GM12878 (cell line): ENCODE measurements around the gene NPAS3. TPM values are rescaled to one million over a fixed set of nuclear protein-coding genes. Genes with fewer than 3 reads are reported as not detected.

Experiments used
- ATAC-seq: fragments of 200-7000 bp; cut with Tn5 transposase; 3 replicates; pipeline ENCODE4 v1.9.1; 2020; ENCODE audit warnings: mild to moderate bottlenecking, moderate library complexity
- BruUV-seq: library from RNA; stranded (reverse); fragments of 400-500 nt; replicated peaks from 2 replicates; lab custom pipeline; 2021; lab: Mats Ljungman, UMichigan
- CTCF ChIA-PET: fragments of 300-600 bp; sonication (Branson Sonifier 250); formaldehyde crosslinking; extraction: SDS; loops from one replicate; lab custom pipeline; 2021; ENCODE audit warnings: inconsistent platforms; lab: Yijun Ruan, JAX
- POLR2A ChIA-PET: fragments of 350-600 bp; formaldehyde crosslinking; extraction: SDS; loops from one replicate; lab custom pipeline; 2021; ENCODE audit warnings: inconsistent platforms; lab: Charles Lee
- RAD21 ChIA-PET: fragments of 300-600 bp; sonication (Branson Sonifier 250); formaldehyde crosslinking; loops from one replicate; lab custom pipeline; 2023; ENCODE audit warnings: antibody characterized with exemption; ENCODE audit not compliant: unreplicated experiment; lab: Charles Lee
- SMC1A ChIA-PET: fragments of 300-600 bp; sonication (Branson Sonifier 250); formaldehyde crosslinking; loops from one replicate; lab custom pipeline; 2023; ENCODE audit not compliant: unreplicated experiment, uncharacterized antibody; lab: Charles Lee
- DNase-seq: peaks from one replicate; pipeline ENCODE4 v3.0.0-alpha.2; 2011; ENCODE audit warnings: low read depth, low spot score
- FAIRE-seq: peaks from 3 replicates; lab custom pipeline; 2011; peaks lifted over from hg19 to GRCh38; lab: Jason Lieb, UNC
- H2AFZ ChIP-seq: 2 replicates; pipeline ENCODE4 v1.6.0; 2011; ENCODE audit warnings: low read depth, low read length, control low read depth; ENCODE audit not compliant: control insufficient read depth
- H3K27ac ChIP-seq: 2 replicates; pipeline ENCODE4 v1.5.1; 2011; ENCODE audit warnings: control low read depth; ENCODE audit not compliant: control insufficient read depth, insufficient read depth
- H3K27me3 ChIP-seq, 2 experiments: replicated peaks in 1 of 2; 2 replicates each; pipeline versions ENCODE4 v1.6.0 to v1.6.1; 2011; ENCODE audit warnings: low read length in 1 of 2; ENCODE audit not compliant: control insufficient read depth in 2 of 2, insufficient read depth in 2 of 2
- H3K36me3 ChIP-seq, 2 experiments: 2 replicates each; pipeline ENCODE4 v1.5.1; 2011; ENCODE audit warnings: low read length in 1 of 2; ENCODE audit not compliant: control insufficient read depth in 2 of 2, insufficient read depth in 2 of 2
- H3K4me1 ChIP-seq: 2 replicates; pipeline ENCODE4 v1.6.1; 2011; ENCODE audit warnings: mild to moderate bottlenecking, low read length, moderate library complexity, mixed read lengths; ENCODE audit not compliant: control insufficient read depth, insufficient read depth
- H3K4me2 ChIP-seq: 2 replicates; pipeline ENCODE4 v1.6.0; 2011; ENCODE audit warnings: control low read depth; ENCODE audit not compliant: control insufficient read depth, insufficient read depth
- H3K4me3 ChIP-seq: fragments of 200-600 bp; sonication (generic); 2 replicates; pipeline ENCODE4 v1.5.1; 2016
- H3K79me2 ChIP-seq: 2 replicates; pipeline ENCODE4 v1.6.0; 2011; ENCODE audit warnings: low read length; ENCODE audit not compliant: control insufficient read depth, insufficient read depth
- H3K9ac ChIP-seq: 2 replicates; pipeline ENCODE4 v1.8.0; 2011; ENCODE audit warnings: low read length, control low read depth, mixed read lengths; ENCODE audit not compliant: control insufficient read depth, insufficient read depth
- H3K9me3 ChIP-seq: replicated peaks from 3 replicates; pipeline ENCODE4 v1.5.1; 2011; ENCODE audit warnings: mild to moderate bottlenecking, low read length; ENCODE audit not compliant: control insufficient read depth, insufficient read depth
- H4K20me1 ChIP-seq: 2 replicates; pipeline ENCODE4 v1.6.0; 2011; ENCODE audit not compliant: control insufficient read depth, insufficient read depth
- NRF1 ChIP-seq: conservative IDR thresholded peaks from 2 replicates; pipeline ENCODE4 v1.6.1; 2011; ENCODE audit warnings: mild to moderate bottlenecking, low read depth, low read length, improper control_type of control experiment
- SREBF1 ChIP-seq: IDR thresholded peaks from 2 replicates; pipeline ENCODE4 v1.6.1; 2012; ENCODE audit warnings: mild to moderate bottlenecking, low read length
- WGBS: methylation state at CpG from one replicate; pipeline ENCODE4 v1.1.6; 2016; ENCODE audit warnings: low lambda C conversion rate; ENCODE audit not compliant: insufficient replicate concordance, insufficient coverage; ENCODE audit errors: missing lambda C conversion rate; 5-methylcytosine and 5-hydroxymethylcytosine counted together
- in situ Hi-C: fragments of 300-500 bp; cut with MboI; formaldehyde crosslinking; loops from 9 replicates; pipeline ENCODE4 v1.14.3; 2018; ENCODE audit warnings: mixed read lengths
- intact Hi-C: fragments of 100-400 bp; cut with micrococcal nuclease; formaldehyde crosslinking; loops from one replicate; pipeline ENCODE4 v1.14.2; 2022; ENCODE audit not compliant: unreplicated experiment
- polyA plus RNA-seq, 11 experiments: library from polyadenylated mRNA; depleted of rRNA in 4 of 11; unstranded in 6 of 11; stranded (reverse) in 5 of 11; fragments of >200 nt; fragmentation: Nextera tagmentation in 4 of 11; fragmentation: Illumina TruSeq in 1 of 11; extraction: Ambion mirVana in 4 of 11; extraction: Trizol in 1 of 11; gene quantifications; 1 replicate in 1 of 11; 2 replicates in 10 of 11; pipeline versions ENCODE4 v1.2.1 to v1.2.3, GENCODE V29; 2011 to 2016; ENCODE audit warnings: inconsistent platforms in 2 of 11, missing spikeins in 2 of 11, low read depth in 1 of 11
- total RNA-seq, 4 experiments: library from RNA; depleted of rRNA in 3 of 4; stranded (reverse); fragments of >200 nt in 3 of 4; fragmentation: Illumina TruSeq in 1 of 4; extraction: Trizol in 1 of 4; gene quantifications; 2 replicates each; pipeline versions ENCODE4 v1.2.1 to v1.2.3, GENCODE V29; 2013 to 2021
- TF ChIP-seq, protein P1 (sequence below): fragments of 150-350 bp; IDR thresholded peaks from 2 replicates; pipeline ENCODE4 v1.6.1; 2016; ENCODE audit warnings: low read depth, low read length
- TF ChIP-seq, protein P2 (sequence below): fragments of 450-650 bp; IDR thresholded peaks from 2 replicates; pipeline ENCODE4 v1.6.1; 2017; ENCODE audit warnings: mild to moderate bottlenecking, moderate library complexity

The NPAS3 gene
- total and polyA plus RNA-seq, 10 of the 15 experiments (the other 5 are each of a cell fraction or from before 2014, with no cell fraction given), result under 0.01 to 2.7 (median 0.03) TPM; not detected in 6

DNA sequence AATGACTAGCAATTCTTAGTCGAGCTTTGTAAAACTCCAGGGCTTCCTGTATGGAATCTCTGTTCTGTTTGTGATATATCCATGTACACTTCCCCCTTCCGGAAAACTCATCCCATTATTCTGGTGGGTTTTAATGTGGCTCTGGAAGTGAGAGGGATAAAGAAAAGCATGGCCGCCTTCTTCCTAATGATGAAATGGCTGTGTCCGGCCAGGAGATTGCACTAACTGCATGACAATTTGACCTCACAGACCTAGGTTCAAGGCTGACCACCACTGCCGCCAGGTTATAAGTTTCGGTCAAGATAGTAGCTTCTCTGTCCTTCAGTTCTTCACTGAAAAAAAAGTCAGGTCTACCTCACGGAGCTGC lies 41.0 kb upstream of the NPAS3 start:
- no peaks in the 10 kb centered on the region for H3K4me1 ChIP-seq
- TF ChIP-seq NRF1, result no peak
- TF ChIP-seq, protein P1, sequence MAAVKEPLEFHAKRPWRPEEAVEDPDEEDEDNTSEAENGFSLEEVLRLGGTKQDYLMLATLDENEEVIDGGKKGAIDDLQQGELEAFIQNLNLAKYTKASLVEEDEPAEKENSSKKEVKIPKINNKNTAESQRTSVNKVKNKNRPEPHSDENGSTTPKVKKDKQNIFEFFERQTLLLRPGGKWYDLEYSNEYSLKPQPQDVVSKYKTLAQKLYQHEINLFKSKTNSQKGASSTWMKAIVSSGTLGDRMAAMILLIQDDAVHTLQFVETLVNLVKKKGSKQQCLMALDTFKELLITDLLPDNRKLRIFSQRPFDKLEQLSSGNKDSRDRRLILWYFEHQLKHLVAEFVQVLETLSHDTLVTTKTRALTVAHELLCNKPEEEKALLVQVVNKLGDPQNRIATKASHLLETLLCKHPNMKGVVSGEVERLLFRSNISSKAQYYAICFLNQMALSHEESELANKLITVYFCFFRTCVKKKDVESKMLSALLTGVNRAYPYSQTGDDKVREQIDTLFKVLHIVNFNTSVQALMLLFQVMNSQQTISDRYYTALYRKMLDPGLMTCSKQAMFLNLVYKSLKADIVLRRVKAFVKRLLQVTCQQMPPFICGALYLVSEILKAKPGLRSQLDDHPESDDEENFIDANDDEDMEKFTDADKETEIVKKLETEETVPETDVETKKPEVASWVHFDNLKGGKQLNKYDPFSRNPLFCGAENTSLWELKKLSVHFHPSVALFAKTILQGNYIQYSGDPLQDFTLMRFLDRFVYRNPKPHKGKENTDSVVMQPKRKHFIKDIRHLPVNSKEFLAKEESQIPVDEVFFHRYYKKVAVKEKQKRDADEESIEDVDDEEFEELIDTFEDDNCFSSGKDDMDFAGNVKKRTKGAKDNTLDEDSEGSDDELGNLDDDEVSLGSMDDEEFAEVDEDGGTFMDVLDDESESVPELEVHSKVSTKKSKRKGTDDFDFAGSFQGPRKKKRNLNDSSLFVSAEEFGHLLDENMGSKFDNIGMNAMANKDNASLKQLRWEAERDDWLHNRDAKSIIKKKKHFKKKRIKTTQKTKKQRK, result no peak
- TF ChIP-seq SREBF1, result no peak
- TF ChIP-seq, protein P2, sequence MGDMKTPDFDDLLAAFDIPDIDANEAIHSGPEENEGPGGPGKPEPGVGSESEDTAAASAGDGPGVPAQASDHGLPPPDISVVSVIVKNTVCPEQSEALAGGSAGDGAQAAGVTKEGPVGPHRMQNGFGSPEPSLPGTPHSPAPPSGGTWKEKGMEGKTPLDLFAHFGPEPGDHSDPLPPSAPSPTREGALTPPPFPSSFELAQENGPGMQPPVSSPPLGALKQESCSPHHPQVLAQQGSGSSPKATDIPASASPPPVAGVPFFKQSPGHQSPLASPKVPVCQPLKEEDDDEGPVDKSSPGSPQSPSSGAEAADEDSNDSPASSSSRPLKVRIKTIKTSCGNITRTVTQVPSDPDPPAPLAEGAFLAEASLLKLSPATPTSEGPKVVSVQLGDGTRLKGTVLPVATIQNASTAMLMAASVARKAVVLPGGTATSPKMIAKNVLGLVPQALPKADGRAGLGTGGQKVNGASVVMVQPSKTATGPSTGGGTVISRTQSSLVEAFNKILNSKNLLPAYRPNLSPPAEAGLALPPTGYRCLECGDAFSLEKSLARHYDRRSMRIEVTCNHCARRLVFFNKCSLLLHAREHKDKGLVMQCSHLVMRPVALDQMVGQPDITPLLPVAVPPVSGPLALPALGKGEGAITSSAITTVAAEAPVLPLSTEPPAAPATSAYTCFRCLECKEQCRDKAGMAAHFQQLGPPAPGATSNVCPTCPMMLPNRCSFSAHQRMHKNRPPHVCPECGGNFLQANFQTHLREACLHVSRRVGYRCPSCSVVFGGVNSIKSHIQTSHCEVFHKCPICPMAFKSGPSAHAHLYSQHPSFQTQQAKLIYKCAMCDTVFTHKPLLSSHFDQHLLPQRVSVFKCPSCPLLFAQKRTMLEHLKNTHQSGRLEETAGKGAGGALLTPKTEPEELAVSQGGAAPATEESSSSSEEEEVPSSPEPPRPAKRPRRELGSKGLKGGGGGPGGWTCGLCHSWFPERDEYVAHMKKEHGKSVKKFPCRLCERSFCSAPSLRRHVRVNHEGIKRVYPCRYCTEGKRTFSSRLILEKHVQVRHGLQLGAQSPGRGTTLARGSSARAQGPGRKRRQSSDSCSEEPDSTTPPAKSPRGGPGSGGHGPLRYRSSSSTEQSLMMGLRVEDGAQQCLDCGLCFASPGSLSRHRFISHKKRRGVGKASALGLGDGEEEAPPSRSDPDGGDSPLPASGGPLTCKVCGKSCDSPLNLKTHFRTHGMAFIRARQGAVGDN, result no peak
- no peak overlapping the region for H3K4me2 ChIP-seq
- H2AFZ ChIP-seq, result no peak overlapping the region
- no peak overlapping the region for H3K4me3 ChIP-seq
- H3K36me3 ChIP-seq, result no peaks in the 10 kb centered on the region
- ChIA-PET RAD21 (no interaction called here), POLR2A (no interaction called here), SMC1A (interaction anchor here (0.6 kb wide), 1 partner anchor 10 kb away, joined by 4 read pairs; no protein-coding TSS in a partner anchor), CTCF (no interaction called here)
- 52% methylated on average over 7 of the region's 7 CpGs for WGBS
- ATAC-seq, result no peak
- H3K9me3 ChIP-seq, result no peaks in the 10 kb centered on the region
- no peak for DNase-seq
- no TSS peak for BruUV-seq
- FAIRE-seq, result no peak
- H4K20me1 ChIP-seq, result no peaks in the 10 kb centered on the region
- no peak overlapping the region for H3K27ac ChIP-seq
- in situ Hi-C loops (no loop called here), intact Hi-C loops (no loop called here)
- no peaks in the 10 kb centered on the region; a peak in 1 of 4 replicates for H3K27me3 ChIP-seq
- no peaks in the 10 kb centered on the region for H3K79me2 ChIP-seq
- no peak overlapping the region for H3K9ac ChIP-seq
